GM12891 (cell line): ENCODE data around the gene SH2D6.

Experiments
- POLR2A ChIP-seq: IDR thresholded peaks from 2 replicates; pipeline ENCODE4 v1.6.1; 2011; ENCODE audit warnings: low read depth, low read length, control low read depth
- POLR2AphosphoS5 ChIP-seq: IDR thresholded peaks from 2 replicates; pipeline ENCODE4 v1.6.1; 2011; ENCODE audit warnings: low read depth, low read length, control low read depth
- POU2F2 ChIP-seq: IDR thresholded peaks from 2 replicates; pipeline ENCODE4 v1.6.1; 2011; ENCODE audit warnings: low read depth, mild to moderate bottlenecking, control low read depth, low read length, moderate library complexity
- TAF1 ChIP-seq: IDR thresholded peaks from 2 replicates; pipeline ENCODE4 v1.6.1; 2011; ENCODE audit warnings: low read depth, low read length, control low read depth

DNA sequence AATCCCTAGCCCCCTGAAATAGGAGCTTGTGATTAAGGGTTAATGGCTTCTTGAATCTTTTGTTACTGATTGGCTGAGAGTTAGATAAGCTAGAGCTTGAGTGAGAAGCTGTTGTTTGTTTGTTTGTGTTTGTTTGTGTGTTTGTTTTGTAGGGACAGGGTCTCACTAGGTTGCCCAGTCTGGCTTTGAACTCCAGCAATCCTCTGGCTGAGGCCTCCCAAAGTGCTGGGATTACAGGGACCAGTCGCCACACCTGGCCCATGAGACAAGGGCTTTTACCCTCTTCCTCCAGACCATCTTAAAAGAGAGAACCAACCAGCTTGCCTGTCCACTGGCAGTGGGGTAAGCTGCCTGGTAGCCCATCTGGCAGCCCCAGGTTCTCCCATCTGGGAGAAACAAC, 58.1 kb downstream of the SH2D6 start:
- TF ChIP-seq POLR2A (no peak), POU2F2 (no peak), POLR2AphosphoS5 (no peak), TAF1 (no peak)
